Fibroblast of lung (primary cell): Measurements from ENCODE around the gene KLHL25. TPM values are rescaled to one million over a fixed set of nuclear protein-coding genes. Genes with fewer than 3 reads are reported as not detected.

ENCODE experiments used
- DNase-seq, 2 donors: peaks; one replicate each; pipeline versions ENCODE4 v3.0.0 to v3.0.0-alpha.2; 2010; ENCODE audit warnings: low read depth in 2 of 2
- H2AFZ ChIP-seq: 2 replicates; pipeline ENCODE4 v1.5.1; 2012; ENCODE audit warnings: low read length, control low read depth, inconsistent platforms
- H3K27ac ChIP-seq: 2 replicates; pipeline ENCODE4 v1.5.1; 2011; ENCODE audit warnings: low read length, control low read depth; ENCODE audit not compliant: insufficient read depth
- H3K27me3 ChIP-seq: 2 replicates; pipeline ENCODE4 v1.5.1; 2011; ENCODE audit warnings: mild to moderate bottlenecking, low read length; ENCODE audit not compliant: control insufficient read depth, insufficient read depth
- H3K36me3 ChIP-seq: 2 replicates; pipeline ENCODE4 v1.5.1; 2011; ENCODE audit warnings: low read length; ENCODE audit not compliant: control insufficient read depth, insufficient read depth
- H3K4me1 ChIP-seq: 2 replicates; pipeline ENCODE4 v1.5.1; 2011; ENCODE audit warnings: low read length; ENCODE audit not compliant: control insufficient read depth, insufficient read depth; ENCODE audit errors: extremely low read depth
- H3K4me2 ChIP-seq: 2 replicates; pipeline ENCODE4 v1.5.1; 2011; ENCODE audit warnings: low read length, control low read depth; ENCODE audit not compliant: insufficient read depth; ENCODE audit errors: extremely low read depth
- H3K4me3 ChIP-seq, 4 experiments: fragments of 200-600 bp in 1 of 4; sonication (generic) in 1 of 4; replicated peaks in 1 of 4; 2 replicates each; pipeline ENCODE4 v1.5.1; 2011 to 2016; ENCODE audit warnings: low read length in 4 of 4, low read depth in 3 of 4, mild to moderate bottlenecking in 3 of 4, control low read depth in 2 of 4, inconsistent platforms in 1 of 4, mixed read lengths in 1 of 4; ENCODE audit not compliant: insufficient read depth in 1 of 4; ENCODE audit errors: control extremely low read depth in 1 of 4
- H3K79me2 ChIP-seq: 2 replicates; pipeline ENCODE4 v1.5.1; 2012; ENCODE audit warnings: mild to moderate bottlenecking, low read length, inconsistent platforms; ENCODE audit not compliant: control insufficient read depth, insufficient read depth
- H3K9ac ChIP-seq: 2 replicates; pipeline ENCODE4 v1.5.1; 2011; ENCODE audit warnings: mild to moderate bottlenecking, low read length, control low read depth; ENCODE audit not compliant: insufficient read depth
- H3K9me3 ChIP-seq: 2 replicates; pipeline ENCODE4 v1.5.1; 2012; ENCODE audit warnings: low read depth, low read length; ENCODE audit not compliant: control insufficient read depth, insufficient read depth
- H4K20me1 ChIP-seq: 2 replicates; pipeline ENCODE4 v1.5.1; 2011; ENCODE audit warnings: low read length; ENCODE audit not compliant: control insufficient read depth, insufficient read depth; ENCODE audit errors: extremely low read depth
- EZH2 ChIP-seq: IDR thresholded peaks from 2 replicates; pipeline ENCODE4 v1.5.1; 2012; ENCODE audit warnings: low read length, control low read depth, mild to moderate bottlenecking; ENCODE audit errors: missing control alignments
- polyA plus RNA-seq, 2 donors: library from polyadenylated mRNA; depleted of rRNA in 1 of 2; stranded (reverse) in 1 of 2; unstranded in 1 of 2; fragments of >200 nt; gene quantifications; 2 replicates each; pipeline ENCODE4 v1.2.1, GENCODE V29; 2011 to 2012; ENCODE audit warnings: missing spikeins in 1 of 2
- total RNA-seq: library from RNA; depleted of rRNA; stranded (reverse); fragments of >200 nt; gene quantifications from 2 replicates; pipeline ENCODE4 v1.2.1, GENCODE V29; 2014
- TF ChIP-seq, protein P1 (sequence below), 2 donors: IDR thresholded peaks in 1 of 2; conservative IDR thresholded peaks in 1 of 2; 1 replicate in 1 of 2; 2 replicates in 1 of 2; pipeline ENCODE4 v1.5.1; 2011 to 2012; ENCODE audit warnings: low read length in 2 of 2, control low read depth in 1 of 2, inconsistent platforms in 1 of 2, low read depth in 1 of 2, mild to moderate bottlenecking in 1 of 2

The KLHL25 gene
- total and polyA plus RNA-seq, 2 donors (not counting 1 experiment from before 2014, with no cell fraction given) = 1.4 to 5.4 TPM

DNA sequence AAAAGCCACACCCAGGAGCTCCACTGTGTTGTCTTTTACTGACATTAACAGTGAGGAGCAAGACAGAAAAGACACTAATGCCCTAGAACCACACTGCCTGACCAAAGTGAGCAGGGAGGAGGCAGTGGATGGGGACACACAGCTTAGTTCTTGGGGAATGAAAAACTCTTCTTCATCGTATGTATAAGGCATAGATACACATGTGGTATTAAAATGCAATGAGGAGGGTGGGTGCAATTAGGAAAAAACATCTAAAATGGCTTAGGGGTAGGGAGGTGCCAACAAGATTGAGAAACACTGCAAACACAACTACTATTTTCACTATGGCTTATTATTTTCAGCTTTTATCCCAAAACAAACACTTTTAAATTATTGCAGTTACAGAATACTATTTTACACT lies 15.5 kb downstream of the KLHL25 start:
- H3K27me3 ChIP-seq = no peaks in the 10 kb centered on the region
- no peaks in the 10 kb centered on the region for H3K4me1 ChIP-seq
- H3K4me3 ChIP-seq = no peak overlapping the region
- no peaks in the 10 kb centered on the region for H3K36me3 ChIP-seq
- TF ChIP-seq EZH2 = no peak
- TF ChIP-seq, protein P1, sequence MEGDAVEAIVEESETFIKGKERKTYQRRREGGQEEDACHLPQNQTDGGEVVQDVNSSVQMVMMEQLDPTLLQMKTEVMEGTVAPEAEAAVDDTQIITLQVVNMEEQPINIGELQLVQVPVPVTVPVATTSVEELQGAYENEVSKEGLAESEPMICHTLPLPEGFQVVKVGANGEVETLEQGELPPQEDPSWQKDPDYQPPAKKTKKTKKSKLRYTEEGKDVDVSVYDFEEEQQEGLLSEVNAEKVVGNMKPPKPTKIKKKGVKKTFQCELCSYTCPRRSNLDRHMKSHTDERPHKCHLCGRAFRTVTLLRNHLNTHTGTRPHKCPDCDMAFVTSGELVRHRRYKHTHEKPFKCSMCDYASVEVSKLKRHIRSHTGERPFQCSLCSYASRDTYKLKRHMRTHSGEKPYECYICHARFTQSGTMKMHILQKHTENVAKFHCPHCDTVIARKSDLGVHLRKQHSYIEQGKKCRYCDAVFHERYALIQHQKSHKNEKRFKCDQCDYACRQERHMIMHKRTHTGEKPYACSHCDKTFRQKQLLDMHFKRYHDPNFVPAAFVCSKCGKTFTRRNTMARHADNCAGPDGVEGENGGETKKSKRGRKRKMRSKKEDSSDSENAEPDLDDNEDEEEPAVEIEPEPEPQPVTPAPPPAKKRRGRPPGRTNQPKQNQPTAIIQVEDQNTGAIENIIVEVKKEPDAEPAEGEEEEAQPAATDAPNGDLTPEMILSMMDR (conservative IDR thresholded peaks at IDR 0.05 in 1 of 2, IDR thresholded peaks at IDR 0.05 in 1 of 2; ENCODE audit: low read depth in 1 of 2, low read length in 2 of 2) = no peak
- no peak overlapping the region for H3K27ac ChIP-seq
- no peak overlapping the region for H3K9ac ChIP-seq
- H3K4me2 ChIP-seq = no peak overlapping the region
- no peak overlapping the region for H2AFZ ChIP-seq
- DNase-seq = no peak
- no peaks in the 10 kb centered on the region for H4K20me1 ChIP-seq
- no peaks in the 10 kb centered on the region for H3K79me2 ChIP-seq
- no peaks in the 10 kb centered on the region for H3K9me3 ChIP-seq

DNA sequence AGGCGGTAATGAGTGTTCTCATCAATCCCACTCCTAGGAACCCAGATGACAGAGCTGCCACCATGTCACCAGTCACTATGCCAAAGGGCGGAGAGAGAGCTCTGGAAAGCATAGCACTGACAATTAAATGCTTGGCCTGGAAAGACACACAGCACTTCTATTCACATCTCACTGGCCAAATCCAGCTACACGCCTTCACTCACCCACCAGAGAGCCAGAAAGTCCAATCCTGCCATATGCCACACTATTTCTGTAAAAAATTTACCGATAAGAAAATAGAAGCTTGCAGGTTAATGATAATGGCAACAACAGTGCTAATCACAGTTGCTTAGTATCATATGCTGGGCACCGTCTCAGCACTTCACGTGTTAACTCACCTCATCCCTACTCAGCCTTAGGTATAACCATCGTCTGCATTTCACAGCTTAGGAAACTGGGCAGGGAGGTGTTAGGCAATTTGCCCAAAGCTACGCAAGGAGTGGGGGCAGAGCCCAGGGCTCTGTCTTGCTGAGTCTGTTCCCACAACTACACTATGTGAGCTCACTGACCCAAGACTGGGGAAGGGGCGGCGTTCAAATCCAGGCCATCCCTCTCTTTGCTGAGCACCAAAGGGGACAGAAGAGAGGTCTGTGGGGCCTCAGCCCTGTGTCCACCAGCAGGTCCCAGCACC lies 16.5 kb downstream of the KLHL25 start:
- H3K4me2 ChIP-seq = no peak overlapping the region
- DNase-seq = no peak
- TF ChIP-seq, protein P1 (conservative IDR thresholded peaks at IDR 0.05 in 1 of 2, IDR thresholded peaks at IDR 0.05 in 1 of 2; ENCODE audit: low read depth in 1 of 2, low read length in 2 of 2) = no peak
- TF ChIP-seq EZH2 = no peak
- no peaks in the 10 kb centered on the region for H3K27me3 ChIP-seq
- no peak overlapping the region for H2AFZ ChIP-seq
- H4K20me1 ChIP-seq = no peaks in the 10 kb centered on the region
- no peak overlapping the region for H3K4me3 ChIP-seq
- no peaks in the 10 kb centered on the region for H3K9me3 ChIP-seq
- H3K4me1 ChIP-seq = no peaks in the 10 kb centered on the region
- no peaks in the 10 kb centered on the region for H3K79me2 ChIP-seq
- no peaks in the 10 kb centered on the region for H3K36me3 ChIP-seq
- no peak overlapping the region for H3K9ac ChIP-seq
- no peak overlapping the region for H3K27ac ChIP-seq

DNA sequence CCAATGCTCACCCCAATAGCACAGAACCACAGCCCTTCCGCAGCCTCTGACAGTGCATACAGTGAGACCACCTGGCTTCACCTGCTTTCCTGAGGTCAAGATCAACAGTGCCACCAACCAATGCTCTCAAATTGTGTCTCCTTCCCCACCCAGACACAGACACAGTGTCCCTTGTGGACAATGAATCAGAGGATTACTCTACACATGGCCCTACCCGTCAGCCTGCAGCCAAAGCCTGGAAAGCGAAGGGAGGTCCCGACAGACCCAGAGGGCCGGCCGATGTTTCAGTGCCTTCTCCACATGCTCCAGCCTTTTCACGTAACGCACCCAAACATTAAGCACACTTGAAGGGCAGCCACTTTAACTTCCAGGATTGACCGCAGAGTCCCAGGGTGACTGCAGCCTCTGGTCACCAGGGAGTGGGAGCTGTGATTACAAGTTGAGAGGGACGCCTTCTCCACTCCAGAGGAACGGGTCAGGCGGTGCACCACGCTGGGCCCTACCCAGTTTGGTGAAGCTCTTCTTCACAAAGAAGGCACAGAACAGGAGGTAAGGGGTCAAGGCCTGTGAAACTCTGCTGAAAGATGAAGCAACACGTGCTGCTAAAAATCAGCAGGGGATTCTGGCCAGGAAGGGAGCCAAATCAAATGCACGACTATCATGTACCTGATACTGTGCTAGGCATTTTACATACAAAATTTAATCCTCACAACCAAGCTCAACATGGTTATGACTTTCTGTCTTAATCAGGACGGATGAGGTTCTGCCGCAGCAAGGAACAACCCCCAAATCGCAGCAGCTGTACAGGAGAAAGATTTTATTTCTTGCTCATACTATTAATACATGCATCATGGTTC lies 17.2 kb downstream of the KLHL25 start:
- H2AFZ ChIP-seq = no peak overlapping the region
- TF ChIP-seq, protein P1 (conservative IDR thresholded peaks at IDR 0.05 in 1 of 2, IDR thresholded peaks at IDR 0.05 in 1 of 2; ENCODE audit: low read depth in 1 of 2, low read length in 2 of 2) = no peak
- TF ChIP-seq EZH2 = no peak

More for the DNA sequence above, 17.2 kb downstream of the KLHL25 start:
- Histone ChIP-seq H3K9ac (no peak overlapping the region), H3K4me1 (no peaks in the 10 kb centered on the region), H3K9me3 (no peaks in the 10 kb centered on the region), H4K20me1 (no peaks in the 10 kb centered on the region), H3K79me2 (no peaks in the 10 kb centered on the region), H3K4me2 (no peak overlapping the region), H3K27ac (no peak overlapping the region), H3K4me3 (no peak overlapping the region), H3K27me3 (no peaks in the 10 kb centered on the region), H3K36me3 (no peaks in the 10 kb centered on the region)
- DNase-seq = no peak
